GM12874 (cell line): ENCODE results near the gene LXN.

Experiments
- CTCF ChIP-seq: IDR thresholded peaks from 2 replicates; pipeline ENCODE4 v1.5.1; 2011; ENCODE audit warnings: low read depth, mild to moderate bottlenecking, control low read depth, low read length, moderate library complexity; ENCODE audit not compliant: insufficient read depth

Gene LXN

GRCh38 chr3:158666416-158666815 is 6.0 kb downstream of the LXN start:
- TF ChIP-seq CTCF = no peak

DNA sequence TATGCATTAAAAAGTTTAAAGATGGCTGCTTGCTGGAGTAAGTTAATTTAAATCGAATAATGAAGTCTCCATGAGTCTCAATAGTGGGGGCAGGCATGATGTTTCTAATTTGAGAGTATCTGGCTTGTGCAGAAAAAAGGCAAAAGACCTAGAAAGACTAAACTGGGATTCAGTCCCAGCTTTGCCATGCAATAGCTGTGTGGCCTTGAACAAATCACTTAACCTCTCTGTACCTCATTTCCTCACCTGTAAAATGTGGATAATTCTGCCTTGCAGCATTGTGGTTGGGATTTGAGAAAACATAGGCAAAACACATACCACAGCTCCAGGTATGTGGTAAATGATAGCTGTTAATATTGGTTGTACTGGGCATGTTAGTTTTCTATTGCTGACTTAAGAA is 8.6 kb downstream of the LXN start:
- TF ChIP-seq CTCF = no peak

DNA sequence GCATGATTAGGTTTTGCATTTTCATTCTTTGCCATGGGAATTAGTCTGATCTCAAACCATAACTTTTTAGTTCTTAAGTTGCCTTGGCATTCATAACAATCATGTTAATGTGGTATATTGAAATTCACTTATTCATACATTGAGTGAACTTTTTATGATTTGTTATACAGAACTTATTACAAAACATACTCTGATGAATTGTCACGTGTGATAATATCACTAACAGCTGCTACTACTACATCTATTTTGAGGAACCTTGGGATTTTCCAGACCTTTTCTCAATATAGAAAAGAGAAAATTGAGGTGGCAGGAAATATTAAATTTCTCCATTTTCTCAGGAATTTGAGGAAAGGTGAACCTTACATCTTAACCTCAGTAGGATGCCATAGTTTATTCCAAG is 9.2 kb downstream of the LXN start:
- no peak for TF ChIP-seq CTCF

GRCh38 chr3:158660711-158661110 is 11.7 kb downstream of the LXN start:
- no peak for TF ChIP-seq CTCF

DNA sequence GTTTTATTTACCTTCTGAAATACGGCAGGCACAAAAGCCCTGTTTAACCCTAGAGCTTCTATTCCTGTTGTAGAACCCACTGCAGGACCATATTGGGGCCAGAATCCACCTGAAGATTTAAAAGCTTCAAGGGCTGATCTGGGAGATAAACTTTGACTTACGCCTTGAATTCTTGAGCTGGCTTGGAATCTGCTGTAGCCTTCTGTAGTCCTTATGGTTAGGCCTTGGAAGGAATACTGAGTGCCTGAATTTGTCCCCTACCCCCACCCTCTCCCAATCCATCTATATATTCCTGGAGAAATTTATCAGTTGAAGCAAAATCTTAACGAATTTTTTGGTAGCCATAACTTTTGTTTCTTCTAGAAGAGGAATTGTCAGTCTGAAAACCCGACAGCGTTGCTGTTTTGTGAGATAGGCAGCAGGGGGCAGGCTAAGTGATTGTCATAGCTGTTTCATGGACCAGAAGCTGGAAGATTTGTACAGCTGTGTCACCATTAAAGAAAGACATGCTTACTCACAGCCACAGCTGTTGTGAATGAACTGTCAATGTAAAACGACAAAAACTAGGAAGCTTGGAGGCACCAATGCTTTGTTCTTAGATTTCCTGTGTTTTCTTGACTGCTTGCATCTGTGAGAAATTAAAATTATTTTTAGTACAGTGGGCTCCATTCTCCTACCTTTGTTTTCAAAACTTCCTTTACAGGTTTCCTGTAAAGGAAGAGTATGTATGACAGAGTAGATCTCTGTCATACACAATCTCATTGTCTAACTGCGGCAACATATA is 12.8 kb downstream of the LXN start:
- peak; percentile 72 for TF ChIP-seq CTCF

- TF ChIP-seq CTCF = no peak
Measured at GRCh38 chr3:158658889-158659288, 13.6 kb downstream of the LXN start.

GRCh38 chr3:158652463-158652862 is 20.0 kb downstream of the LXN start:
- TF ChIP-seq CTCF = no peak
